K562 (cell line): ENCODE data around the gene MITF. TPM values are rescaled to one million over a fixed set of nuclear protein-coding genes. Genes with fewer than 3 reads are reported as not detected.

ENCODE experiments used
- ASH1L ChIP-seq: fragments of 450-650 bp; IDR thresholded peaks from 2 replicates; pipeline ENCODE4 v1.6.1; 2018; ENCODE audit warnings: borderline replicate concordance, mild to moderate bottlenecking, low read depth; ENCODE audit not compliant: partially characterized antibody
- ATF7 ChIP-seq: fragments of 450-650 bp; IDR thresholded peaks from 2 replicates; pipeline ENCODE4 v1.7.1; 2014; ENCODE audit warnings: mild to moderate bottlenecking, moderate library complexity
- CBX8 ChIP-seq: fragments of 200-600 bp; sonication (generic); IDR thresholded peaks from 2 replicates; pipeline ENCODE4 v1.6.1; 2012; ENCODE audit warnings: borderline replicate concordance, mixed run types, low read depth, mild to moderate bottlenecking, moderate library complexity, mixed read lengths, low read length, control low read depth, inconsistent platforms; ENCODE audit not compliant: poor library complexity, severe bottlenecking; ENCODE audit errors: extremely low read depth
- CEBPZ ChIP-seq: fragments of 150-350 bp; IDR thresholded peaks from 2 replicates; pipeline ENCODE4 v1.6.1; 2014; ENCODE audit warnings: low read depth, mild to moderate bottlenecking, low read length, borderline replicate concordance
- ELF1 ChIP-seq: fragments of 200-800 bp; sonication (Bioruptor generic); IDR thresholded peaks from 2 replicates; pipeline ENCODE4 v1.6.1; 2016; ENCODE audit warnings: missing genetic modification characterization, missing compliant biosample characterization
- FOXA1 ChIP-seq: fragments of 450-650 bp; IDR thresholded peaks from 2 replicates; pipeline ENCODE4 v1.6.1; 2016; ENCODE audit warnings: mild to moderate bottlenecking, borderline replicate concordance
- HDAC2 ChIP-seq: fragments of 450-650 bp; IDR thresholded peaks from 2 replicates; pipeline ENCODE4 v1.6.1; 2016; ENCODE audit warnings: mild to moderate bottlenecking
- HMBOX1 ChIP-seq: sonication (generic); IDR thresholded peaks from 2 replicates; pipeline ENCODE4 v1.6.1; 2016
- KLF1 ChIP-seq: fragments of 450-650 bp; IDR thresholded peaks from 2 replicates; pipeline ENCODE4 v1.6.1; 2016; ENCODE audit warnings: missing genetic modification characterization, missing compliant biosample characterization
- MAFG ChIP-seq: fragments of 450-650 bp; conservative IDR thresholded peaks from 2 replicates; pipeline ENCODE4 v1.6.1; 2016; ENCODE audit warnings: missing genetic modification characterization, missing compliant biosample characterization
- MTA1 ChIP-seq: fragments of 450-650 bp; IDR thresholded peaks from 2 replicates; pipeline ENCODE4 v1.6.1; 2017; ENCODE audit warnings: borderline replicate concordance
- NBN ChIP-seq: fragments of 450-650 bp; IDR thresholded peaks from 2 replicates; pipeline ENCODE4 v1.6.1; 2016; ENCODE audit warnings: low read depth, mild to moderate bottlenecking
- NR1H2 ChIP-seq: sonication (generic); formaldehyde crosslinking; IDR thresholded peaks from 2 replicates; pipeline ENCODE4 v1.4.0; 2020; ENCODE audit warnings: mild to moderate bottlenecking, missing genetic modification reagents
- NRF1 ChIP-seq, 2 experiments: fragments of 450-650 bp; IDR thresholded peaks in 1 of 2; conservative IDR thresholded peaks in 1 of 2; 2 replicates each; pipeline ENCODE4 v1.6.1; 2014; ENCODE audit warnings: mild to moderate bottlenecking in 2 of 2
- SMARCB1 ChIP-seq: IDR thresholded peaks from 2 replicates; pipeline ENCODE4 v1.6.1; 2011; ENCODE audit warnings: improper control_type of control experiment, low read depth; ENCODE audit not compliant: insufficient read length
- SMARCC2 ChIP-seq: fragments of 450-650 bp; IDR thresholded peaks from 2 replicates; pipeline ENCODE4 v1.6.1; 2017; ENCODE audit warnings: antibody characterized with exemption, moderate library complexity, mild to moderate bottlenecking, low read depth
- TCF7L2 ChIP-seq: fragments of 150-350 bp; IDR thresholded peaks from 2 replicates; pipeline ENCODE4 v1.6.1; 2016; ENCODE audit warnings: low read depth, mild to moderate bottlenecking, low read length, moderate library complexity
- TGIF2 ChIP-seq: sonication (generic); formaldehyde crosslinking; IDR thresholded peaks from 2 replicates; pipeline ENCODE4 v1.8.1; 2022; ENCODE audit warnings: mild to moderate bottlenecking, missing genetic modification reagents, moderate library complexity
- U2AF2 ChIP-seq: fragments of 200-400 bp; formaldehyde crosslinking; optimal IDR thresholded peaks from 2 replicates; pipeline ENCODE3; 2017; ENCODE audit warnings: low read depth, mild to moderate bottlenecking, low read length
- USF2 ChIP-seq: sonication (generic); formaldehyde crosslinking; IDR thresholded peaks from 2 replicates; pipeline ENCODE4 v1.5.0; 2020; ENCODE audit warnings: missing genetic modification reagents
- WHSC1 ChIP-seq: IDR thresholded peaks from one replicate; pipeline ENCODE4 v1.6.1; 2012; ENCODE audit warnings: low read length, control low read depth, inconsistent platforms
- ZEB2 ChIP-seq: fragments of 450-650 bp; IDR thresholded peaks from 2 replicates; pipeline ENCODE4 v1.6.1; 2016
- ZNF24 ChIP-seq: fragments of 450-650 bp; IDR thresholded peaks from 2 replicates; pipeline ENCODE4 v1.6.1; 2016
- ZNF347 ChIP-seq: fragments of 450-650 bp; formaldehyde crosslinking; IDR thresholded peaks from 2 replicates; pipeline ENCODE4 v1.4.0; 2020; ENCODE audit warnings: low read depth, mild to moderate bottlenecking, moderate library complexity
- ZNF583 ChIP-seq: fragments of 250-450 bp; sonication (Bioruptor Pico); IDR thresholded peaks from 2 replicates; pipeline ENCODE4 v1.4.0; 2020
- ZNF586 ChIP-seq: fragments of 450-650 bp; formaldehyde crosslinking; conservative IDR thresholded peaks from 2 replicates; pipeline ENCODE4 v1.4.0; 2020; ENCODE audit warnings: mild to moderate bottlenecking, moderate library complexity
- ZNF668 ChIP-seq: fragments of 250-450 bp; sonication (Bioruptor Pico); IDR thresholded peaks from 2 replicates; pipeline ENCODE4 v1.8.0; 2022; ENCODE audit warnings: mild to moderate bottlenecking, inconsistent platforms
- polyA plus RNA-seq, 8 experiments: library from polyadenylated mRNA; depleted of rRNA in 4 of 8; stranded (reverse) in 5 of 8; unstranded in 3 of 8; fragments of >200 nt; fragmentation: Nextera tagmentation in 2 of 8; fragmentation: Illumina TruSeq in 1 of 8; extraction: Ambion mirVana in 2 of 8; extraction: Trizol in 1 of 8; gene quantifications; 2 replicates each; pipeline versions ENCODE4 v1.2.1 to v1.2.3, GENCODE V29; 2011 to 2014; ENCODE audit warnings: inconsistent platforms in 1 of 8, missing spikeins in 1 of 8
- total RNA-seq, 7 experiments: library from RNA; depleted of rRNA in 6 of 7; stranded (reverse); fragments of >200 nt in 6 of 7; fragmentation: Illumina TruSeq in 2 of 7; extraction: Trizol in 2 of 7; gene quantifications; 2 replicates each; pipeline versions ENCODE4 v1.2.1 to v1.2.3, GENCODE V29; 2011 to 2021; ENCODE audit warnings: low replicate concordance in 1 of 7

The MITF gene
- total and polyA plus RNA-seq, 9 of the 15 experiments (the other 6 are each of a cell fraction or from before 2014, with no cell fraction given): 5.6 to 14.9 (median 11.1) TPM

GRCh38 chr3:69724722-69725435 lies 14.4 kb upstream of the MITF start (continued):
- no peak for TF ChIP-seq NRF1 (conservative IDR thresholded peaks at IDR 0.05 in 1 of 2, IDR thresholded peaks at IDR 0.05 in 1 of 2)
- TF ChIP-seq FOXA1: no peak
- no peak for TF ChIP-seq ZNF668
- no peak for TF ChIP-seq ZNF586 (CRISPR knock-in tag)
- no peak for TF ChIP-seq CEBPZ
- TF ChIP-seq SMARCB1: peak; percentile 60
- peak; percentile 78; the same call in 1 of the 2 replicates for TF ChIP-seq MTA1
- peak; percentile 91 for TF ChIP-seq MAFG (tag)
- no peak for TF ChIP-seq CBX8
- TF ChIP-seq ATF7: peak; percentile 68; the same call in 1 of the 2 replicates
- no peak for TF ChIP-seq KLF1
- no peak for TF ChIP-seq ASH1L
- TF ChIP-seq TGIF2 (CRISPR knock-in tag): no peak
- TF ChIP-seq USF2: no peak
- TF ChIP-seq ZNF347 (CRISPR knock-in tag): no peak
- TF ChIP-seq TCF7L2: no peak
- TF ChIP-seq ZNF583 (CRISPR knock-in tag): no peak
- peak; percentile 69; the same call in 1 of the 2 replicates for TF ChIP-seq ZEB2
- TF ChIP-seq NBN: no peak; the same call in none of the 2 replicates
- no peak for TF ChIP-seq ZNF24
- no peak for TF ChIP-seq NR1H2 (CRISPR knock-in tag)
- no peak for TF ChIP-seq ELF1 (tag)
- no peak for TF ChIP-seq U2AF2
- TF ChIP-seq WHSC1: no peak
- TF ChIP-seq HDAC2: peak; percentile 65
- TF ChIP-seq HMBOX1: peak; percentile 99
- peak; percentile 82 for TF ChIP-seq SMARCC2
